GM18873 (cell line): ENCODE data around the gene TTLL3.
A peak's percentile ranks its signal among the peaks of the same experiment; 100 is the strongest.

Experiments
- ATAC-seq: cut with Tn5 transposase; IDR thresholded peaks from one replicate; pipeline ENCODE4 v1.9.1; 2021; ENCODE audit warnings: mild to moderate bottlenecking, moderate library complexity, moderate number of reproducible peaks; ENCODE audit not compliant: unreplicated experiment, low FRiP score

TTLL3 gene

DNA sequence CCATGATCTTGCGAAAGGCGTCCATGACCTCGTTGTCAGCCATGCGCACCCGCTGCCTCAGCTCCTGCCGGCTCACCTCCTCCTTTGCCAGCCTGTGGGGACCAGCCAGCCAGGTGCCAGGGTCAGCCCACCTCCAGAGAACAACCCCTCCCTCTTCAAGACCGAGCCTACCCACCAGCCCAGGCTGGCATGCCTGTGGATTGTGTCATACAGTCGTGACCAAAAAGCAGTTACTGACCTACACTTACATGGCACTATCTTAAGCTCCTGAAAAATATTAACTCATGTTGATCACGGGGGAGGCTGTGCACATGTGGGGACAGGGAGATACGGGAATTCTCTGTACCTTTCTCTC is 29.6 kb upstream of the TTLL3 start:
- ATAC-seq: no peak

DNA sequence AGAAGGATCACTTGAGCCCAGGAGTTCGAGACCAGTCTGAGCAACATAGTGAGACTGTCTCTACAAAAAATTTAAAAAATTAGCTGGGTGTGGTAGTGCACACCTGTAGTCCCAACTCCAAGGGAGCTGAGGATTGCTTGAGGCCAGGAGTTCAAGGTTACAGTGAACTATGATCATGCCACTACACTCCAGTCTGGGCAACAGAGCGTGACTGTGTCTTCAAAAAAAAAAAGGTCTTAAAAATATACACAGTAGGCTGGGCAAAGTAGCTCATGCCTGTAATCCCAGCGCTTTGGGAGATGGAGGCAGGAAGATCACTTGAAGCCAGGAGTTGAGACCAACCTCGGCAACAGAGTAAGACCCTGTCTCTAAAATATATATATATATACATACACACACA is 29.2 kb upstream of the TTLL3 start:
- no peak for ATAC-seq

DNA sequence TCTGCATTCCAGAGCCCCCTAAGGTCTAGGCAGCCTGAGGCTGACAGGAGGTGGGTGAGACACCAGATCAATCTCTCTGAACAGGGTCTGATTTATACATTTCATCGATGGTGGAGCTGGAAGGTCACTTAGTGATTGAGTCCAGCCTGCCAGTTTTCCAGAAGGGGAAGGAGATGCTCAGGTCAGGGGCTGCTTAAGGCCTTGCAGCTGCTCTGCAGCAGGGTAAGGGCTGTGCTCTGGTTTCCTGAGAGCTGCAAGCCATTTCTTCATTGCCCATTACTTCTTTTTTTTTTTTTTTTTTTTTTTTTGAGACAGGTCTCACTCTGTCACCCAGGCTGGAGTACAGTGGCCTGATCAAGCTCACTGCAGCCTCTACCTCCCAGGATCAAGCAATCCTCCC is 28.5 kb upstream of the TTLL3 start:
- ATAC-seq: no peak

DNA sequence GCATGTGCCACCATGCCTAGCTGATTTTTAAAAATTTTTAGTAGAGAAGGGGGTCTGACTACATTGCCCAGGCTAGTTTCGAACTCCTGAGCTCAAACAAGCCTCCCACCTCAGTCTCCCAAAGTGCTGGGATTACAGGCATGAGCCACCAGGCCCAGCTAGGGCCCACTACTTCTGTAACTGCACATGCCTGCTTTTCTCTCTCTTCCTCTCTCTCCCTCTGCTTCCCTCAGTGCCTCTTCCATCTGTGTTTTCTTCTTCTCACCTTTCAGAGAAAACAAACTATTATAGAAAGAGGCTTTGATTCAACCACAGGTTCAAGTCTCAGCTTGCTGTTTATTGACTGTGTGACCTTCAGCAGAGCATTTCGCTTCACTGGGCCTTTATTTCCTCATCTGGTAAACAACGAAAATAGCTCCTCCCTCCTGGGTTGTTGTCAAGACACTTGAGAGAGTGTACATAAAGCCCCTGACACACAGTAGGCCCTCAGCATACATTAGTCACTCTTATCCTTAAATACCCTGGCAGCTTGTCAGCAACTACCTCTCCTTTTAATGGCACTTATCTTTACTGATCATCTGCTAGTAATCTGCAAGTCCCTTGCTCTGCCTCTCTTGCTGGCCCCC is 28.0 kb upstream of the TTLL3 start:
- ATAC-seq: no peak

DNA sequence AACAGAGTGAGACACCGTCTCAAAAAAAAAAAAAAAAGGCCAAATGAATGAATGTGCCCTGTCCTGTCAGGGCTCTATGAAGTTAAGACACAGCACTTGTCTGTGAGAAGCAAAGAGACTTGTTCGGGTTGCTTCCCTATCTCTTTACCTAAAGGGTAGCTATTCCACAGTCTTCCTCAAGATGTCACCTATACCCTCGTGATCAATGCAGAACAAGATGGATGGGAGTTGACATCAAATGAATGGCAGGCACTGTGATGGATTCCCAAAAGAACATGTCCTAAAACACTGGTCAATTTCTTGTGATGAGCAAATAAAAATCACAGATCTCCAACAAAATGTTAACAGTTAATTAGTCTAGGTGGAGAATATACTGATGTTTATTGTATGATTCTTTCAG is 27.3 kb upstream of the TTLL3 start:
- ATAC-seq: no peak

DNA sequence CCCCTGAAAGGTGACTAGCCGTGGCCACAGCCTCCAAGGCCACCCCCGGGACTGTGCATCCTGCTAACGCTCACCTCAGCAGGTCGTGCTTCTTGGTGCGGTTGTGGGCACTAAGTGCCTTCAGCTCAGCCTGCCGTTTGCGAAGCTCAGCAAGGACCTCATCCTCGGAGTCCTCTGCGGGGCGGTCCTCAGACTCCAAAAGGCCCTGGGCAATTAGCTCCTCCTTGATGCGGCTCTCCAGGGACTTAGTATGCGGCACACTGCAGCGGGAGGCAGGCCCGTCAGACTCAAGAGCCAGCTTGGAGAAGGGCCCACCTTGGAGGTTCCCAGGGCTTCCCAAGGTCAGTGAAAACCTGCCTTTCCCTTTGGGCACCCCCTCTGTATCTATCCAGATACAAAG is 26.1 kb upstream of the TTLL3 start:
- ATAC-seq: no peak

DNA sequence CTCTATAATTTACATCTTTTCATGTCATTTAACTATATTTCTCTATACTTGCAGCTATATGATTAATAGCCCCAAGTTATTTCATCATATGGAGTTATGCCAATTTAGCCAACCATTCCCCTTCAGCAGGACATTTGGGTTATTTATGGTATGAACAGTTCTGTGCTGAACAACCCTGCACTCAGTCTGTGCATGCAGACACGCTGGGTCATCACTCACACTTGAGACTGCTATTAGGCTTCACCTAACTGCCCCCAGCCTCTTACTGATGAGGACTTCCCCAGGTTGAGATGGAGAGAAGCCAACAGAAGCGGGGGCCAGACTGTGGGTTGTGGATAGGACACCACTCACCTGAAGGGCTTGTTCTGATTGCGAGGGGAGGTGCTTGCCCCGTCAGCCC is 25.1 kb upstream of the TTLL3 start:
- no peak for ATAC-seq

DNA sequence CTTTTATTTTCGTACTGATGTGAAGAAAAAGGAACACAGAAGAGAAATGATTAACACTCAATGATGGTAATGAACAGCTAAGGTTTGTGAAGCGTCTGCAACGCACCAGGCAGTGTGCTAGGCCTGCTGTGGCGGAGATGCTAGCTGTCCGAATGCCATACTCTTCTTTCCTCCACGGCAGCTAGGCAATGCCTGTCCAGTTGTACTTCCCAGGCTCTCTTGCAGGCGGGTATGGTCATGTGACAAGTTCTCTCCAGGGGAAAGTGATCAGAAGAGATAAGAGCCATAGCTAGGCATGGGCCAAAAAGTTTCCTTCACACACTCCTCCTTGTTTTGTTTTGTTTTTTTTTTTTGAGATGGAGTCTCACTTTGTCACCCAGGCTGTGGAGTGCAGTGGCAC is 24.5 kb upstream of the TTLL3 start:
- no peak for ATAC-seq

DNA sequence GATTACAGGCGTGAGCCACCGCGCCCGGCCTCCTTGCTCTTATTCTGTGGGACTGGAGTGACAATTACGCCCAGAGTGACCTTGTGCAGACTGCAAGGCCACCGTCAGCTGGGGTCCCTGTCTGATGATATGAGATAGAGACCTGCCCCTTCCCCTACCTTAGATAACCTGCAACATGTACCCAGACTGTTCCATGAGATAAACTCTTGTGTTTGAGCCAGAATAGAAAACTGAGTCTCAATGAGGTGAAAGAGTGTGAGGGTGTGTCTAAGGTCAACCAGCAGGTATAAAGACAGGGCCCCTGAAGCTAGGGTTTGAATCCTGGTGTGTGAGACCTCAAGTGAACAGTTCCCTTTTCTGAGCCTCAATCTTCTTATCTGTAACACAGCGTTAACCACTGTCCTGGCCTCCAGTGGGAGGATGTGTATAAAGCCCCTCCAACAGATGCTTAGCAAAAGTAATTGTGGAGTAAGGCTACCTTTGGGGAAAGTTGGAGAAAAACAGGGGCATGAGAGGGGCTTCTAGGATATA is 23.8 kb upstream of the TTLL3 start:
- ATAC-seq: no peak

DNA sequence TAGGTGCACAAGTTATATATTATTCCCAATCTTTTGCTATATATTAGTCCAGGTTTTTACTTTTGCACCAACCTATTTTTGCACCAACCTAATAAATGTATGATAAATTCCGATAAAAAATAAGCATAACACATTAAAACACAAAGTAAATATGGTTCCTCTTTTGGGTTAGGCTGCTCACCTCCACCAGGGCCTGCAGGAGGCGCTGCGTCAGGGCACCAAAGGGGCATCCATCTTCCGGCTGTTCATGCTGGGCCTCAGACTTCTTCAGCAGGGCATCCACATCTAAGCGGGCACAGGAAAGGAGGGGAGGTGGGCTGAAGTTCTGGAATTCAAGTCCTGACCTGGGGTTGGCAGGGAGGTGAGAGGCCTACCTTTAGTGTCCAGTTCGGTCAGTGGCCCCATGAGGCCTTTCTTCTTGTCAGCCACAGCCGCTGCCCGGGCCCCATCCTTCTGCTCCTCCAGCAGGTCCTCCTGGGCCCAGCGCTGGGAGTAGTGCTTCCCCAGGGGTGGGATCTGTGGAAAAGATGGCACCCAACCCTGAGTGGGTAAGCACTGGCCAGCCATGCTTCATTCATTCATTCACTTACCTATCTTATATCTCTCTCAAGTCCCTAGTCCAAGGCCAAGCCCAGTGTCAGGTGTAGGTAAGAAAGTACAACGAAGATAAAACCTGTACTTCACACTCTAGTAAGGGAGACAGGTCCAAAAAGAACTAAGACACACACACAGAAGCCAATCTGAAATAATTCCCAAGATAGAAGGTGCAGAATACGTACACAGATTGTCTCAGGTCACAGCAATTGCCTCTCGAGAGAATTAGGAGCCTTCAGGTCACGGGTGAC is 23.0 kb upstream of the TTLL3 start:
- ATAC-seq: no peak

DNA sequence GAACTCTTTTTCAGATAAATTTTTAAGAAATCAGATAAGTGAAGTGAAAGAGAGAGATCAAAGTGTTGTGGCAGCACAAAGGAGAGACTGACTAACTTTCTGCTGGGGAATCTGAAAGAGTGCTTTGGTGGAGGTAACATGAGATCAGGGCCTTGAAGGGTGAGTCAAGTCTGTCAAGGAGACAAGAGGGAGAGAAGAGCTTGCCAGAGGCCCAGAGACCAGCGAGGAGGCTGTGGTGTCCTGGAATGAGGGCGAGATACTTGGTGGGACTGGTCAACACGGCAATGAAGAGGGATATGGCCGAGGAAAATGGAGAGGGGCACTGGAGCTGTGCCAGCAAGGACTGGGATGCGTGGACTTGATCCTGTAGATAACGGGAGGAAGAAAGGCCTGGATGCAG is 22.3 kb upstream of the TTLL3 start:
- no peak for ATAC-seq

DNA sequence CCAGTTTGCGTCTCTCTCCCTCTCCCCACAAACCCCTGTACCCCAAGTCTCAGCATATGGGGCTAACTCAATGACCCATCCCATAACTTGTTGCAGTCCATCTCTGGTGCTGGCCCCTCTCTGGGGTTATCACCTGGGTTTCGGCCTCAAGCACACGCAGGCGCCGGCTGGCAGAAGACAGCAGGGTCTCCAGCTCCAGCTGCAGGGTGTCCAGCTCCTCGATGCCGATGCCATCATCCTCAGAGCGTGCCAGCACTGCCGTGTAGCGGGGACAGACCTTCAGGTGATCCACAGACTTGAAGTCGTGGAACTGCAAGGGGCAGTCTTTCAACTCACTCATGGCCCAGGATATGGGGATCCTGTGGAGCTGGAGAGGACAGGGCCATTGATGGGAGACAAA is 18.9 kb upstream of the TTLL3 start:
- ATAC-seq: no peak

DNA sequence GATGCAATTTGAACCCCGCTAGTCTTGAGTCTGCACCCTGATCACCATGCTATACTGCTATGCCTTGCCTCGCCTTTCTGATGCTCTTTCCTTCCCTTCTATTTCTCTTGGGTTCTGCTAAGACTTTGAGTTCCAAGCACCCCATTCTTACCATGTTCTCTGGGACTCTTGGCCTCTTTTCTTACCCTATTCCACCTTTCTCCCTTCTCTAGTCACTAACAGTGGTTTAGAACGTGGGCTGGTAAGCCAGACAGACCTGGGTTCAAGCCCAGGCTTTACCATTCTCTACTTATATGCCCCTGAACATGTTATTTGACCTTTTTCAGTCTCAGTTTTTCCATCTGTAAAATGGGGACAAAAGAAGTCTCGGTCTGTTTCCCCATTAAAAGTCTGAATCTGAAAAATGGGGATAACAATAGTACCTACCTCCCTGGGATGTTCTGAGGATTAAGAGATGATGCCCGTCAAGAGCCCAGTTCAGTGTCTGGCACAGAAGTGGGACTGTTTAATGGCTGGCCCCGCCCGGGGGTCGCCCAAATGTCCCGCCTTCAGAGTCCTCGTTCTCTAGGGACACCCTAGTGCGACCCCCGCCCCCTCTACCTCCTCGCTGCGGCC is 18.2 kb upstream of the TTLL3 start:
- no peak for ATAC-seq

DNA sequence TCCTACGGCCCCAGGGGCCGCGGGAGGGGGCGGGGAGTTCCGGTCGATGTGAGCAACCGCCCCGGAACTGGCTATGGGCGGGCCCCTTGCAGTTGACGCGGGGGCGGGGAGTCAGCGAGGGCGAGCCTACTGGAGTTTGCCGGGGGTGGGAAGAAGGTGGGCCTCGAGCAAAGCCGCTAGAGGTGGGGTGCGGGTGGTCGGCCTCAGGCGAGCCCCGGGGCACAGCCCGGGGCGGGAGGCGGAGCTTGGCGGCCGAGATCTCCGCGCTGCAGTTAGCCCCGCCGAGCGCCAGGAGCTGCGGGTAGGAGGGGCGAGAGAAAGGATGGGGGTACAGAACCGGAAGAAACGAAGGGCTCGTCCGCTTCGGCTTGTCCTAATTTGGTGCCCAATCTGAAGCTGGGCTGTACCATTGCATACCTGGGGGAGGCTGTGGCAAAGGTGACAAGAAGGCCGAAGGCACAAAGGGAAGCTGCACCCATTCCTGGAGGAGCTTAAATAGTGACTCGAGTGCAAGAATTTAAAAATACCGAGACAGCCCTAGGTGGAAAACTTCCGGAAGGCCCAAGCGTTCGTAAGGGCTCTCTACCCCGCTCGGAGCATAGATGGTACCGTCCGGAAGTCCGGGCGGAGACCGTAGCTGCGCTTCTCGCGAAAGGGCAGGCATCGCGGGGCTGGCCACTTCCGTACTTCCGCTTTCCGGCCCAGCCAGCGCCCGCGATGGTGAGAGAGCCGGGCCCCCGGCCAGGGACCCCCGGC is 17.5 kb upstream of the TTLL3 start, which contains the start of the genes ARPC4 and TADA3:
Gene ARPC4, plus strand, starts transcription at position 678 of the 756 bp plus-strand sequence. Its CDS starts 40 bp downstream, at position 718.
Gene TADA3, minus strand, starts transcription at position 69 of the 756 bp plus-strand sequence. CDS start 1,007 bp downstream, outside the sequence.
- ATAC-seq: peak; percentile 80

DNA sequence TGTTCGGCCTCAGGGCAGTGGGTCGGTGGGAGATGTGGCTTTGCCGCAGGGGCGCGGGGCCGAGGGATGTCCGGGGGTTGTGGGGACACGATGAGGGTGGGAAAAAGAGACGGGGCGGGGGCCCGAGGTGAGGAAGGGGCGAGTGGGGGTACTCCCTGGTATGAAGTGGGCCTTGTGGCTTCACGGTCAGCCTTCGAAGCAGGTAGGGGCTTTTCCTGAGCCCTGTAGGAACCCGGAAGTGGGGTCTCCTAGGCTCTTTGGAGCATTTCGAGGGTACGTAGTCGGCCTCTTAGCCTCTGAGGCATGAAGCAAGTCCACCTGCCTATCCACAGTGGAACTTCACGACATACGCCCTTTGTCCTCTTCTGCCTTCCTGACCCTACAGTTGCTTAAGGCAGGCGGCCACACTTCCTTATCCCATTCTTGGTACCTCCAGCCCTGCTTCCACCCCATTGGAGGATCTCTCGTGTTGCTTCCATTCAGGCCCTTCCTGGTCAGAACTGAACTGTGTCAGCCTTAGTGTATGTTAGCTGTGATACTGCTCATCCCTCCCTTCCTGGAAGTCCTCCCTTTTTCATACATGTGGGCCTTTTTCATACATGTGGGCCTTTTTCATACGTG is 16.8 kb upstream of the TTLL3 start:
- no peak for ATAC-seq

DNA sequence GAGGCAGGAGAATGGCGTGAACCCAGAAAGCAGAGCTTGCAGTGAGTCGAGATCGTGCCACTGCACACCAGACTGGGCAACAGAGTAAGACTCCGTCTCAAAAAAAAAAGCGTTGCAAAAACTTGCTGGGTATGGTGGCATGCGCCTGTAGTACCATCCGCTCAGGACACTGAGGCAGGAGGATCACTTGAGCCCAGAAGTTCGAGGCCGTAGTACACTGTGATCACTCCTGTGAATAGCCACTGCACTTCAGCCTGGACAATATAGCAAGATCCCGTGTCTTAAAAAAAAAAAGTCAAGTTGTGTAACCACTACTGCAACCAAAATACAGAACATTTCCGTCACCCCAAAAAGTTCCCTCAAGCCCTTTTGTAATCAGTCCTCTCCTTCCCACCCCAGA is 15.7 kb upstream of the TTLL3 start:
- ATAC-seq: no peak

DNA sequence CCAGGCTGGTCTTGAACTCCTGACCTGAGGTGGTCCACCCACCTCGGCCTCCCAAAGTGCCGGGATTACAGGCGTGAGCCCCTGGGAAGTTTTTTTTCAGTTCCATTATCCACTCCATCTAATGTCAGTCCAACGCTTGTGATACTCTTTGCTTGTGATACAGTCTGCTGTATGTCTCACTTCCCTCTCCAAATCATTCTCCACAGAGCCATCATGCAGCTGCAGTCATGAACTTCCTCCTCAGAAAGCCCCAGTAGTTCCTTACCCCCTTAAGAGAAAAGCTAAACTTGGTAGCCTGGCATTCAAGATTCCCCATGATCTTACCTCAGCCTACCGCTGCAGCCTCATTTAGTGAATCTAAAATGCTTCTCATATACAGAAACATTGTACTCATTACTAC is 14.9 kb upstream of the TTLL3 start:
- no peak for ATAC-seq

DNA sequence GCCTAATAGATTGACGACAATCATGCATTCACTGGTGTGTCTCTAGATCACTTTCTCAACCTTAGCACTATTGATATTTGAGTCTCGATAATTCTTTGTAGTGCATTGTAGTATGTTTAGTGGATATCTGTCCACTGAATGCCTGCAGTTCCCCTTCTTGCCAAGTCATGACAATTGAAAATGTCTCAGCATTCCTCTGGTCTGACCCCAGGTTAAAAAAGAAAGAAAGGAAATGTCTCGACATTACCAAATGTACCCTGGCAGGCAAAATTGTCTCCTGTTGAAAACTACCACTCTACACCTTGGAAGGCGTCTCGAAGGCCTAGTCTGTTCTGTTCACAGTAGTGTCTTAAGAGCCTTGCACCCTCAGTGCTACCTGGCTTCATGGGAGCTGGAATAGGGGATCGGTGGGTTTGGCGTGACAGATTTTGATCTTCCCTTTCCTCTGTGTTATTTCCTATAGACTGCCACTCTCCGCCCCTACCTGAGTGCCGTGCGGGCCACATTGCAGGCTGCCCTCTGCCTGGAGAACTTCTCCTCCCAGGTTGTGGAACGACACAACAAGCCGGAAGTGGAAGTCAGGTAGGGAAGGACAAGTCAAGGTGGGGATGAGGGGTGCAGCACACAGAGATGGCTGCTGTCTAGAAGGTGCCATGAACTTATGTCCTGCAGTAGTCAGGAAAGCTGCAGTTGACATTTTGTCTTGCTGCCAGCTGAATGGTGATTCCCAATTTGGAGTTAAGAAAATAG is 12.7 kb upstream of the TTLL3 start:
- no peak for ATAC-seq

DNA sequence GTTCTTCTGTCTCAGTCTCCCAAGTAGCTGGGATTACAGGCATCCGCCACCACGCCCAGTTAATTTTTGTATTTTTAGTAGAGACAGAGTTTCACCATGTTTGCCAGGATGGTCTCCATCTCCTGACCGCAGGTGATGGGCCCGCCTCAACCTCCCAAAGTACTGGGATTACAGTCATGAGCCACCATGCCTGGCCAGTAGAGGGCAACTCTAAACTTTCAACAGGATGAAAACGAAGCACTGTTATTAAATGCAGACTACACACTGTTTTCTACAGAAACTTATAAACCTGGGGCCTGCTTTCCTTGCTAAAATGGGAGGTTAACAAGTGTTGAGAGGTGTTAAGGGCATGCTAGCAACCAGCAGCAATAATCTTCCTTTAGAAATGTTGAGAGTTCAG is 9.5 kb upstream of the TTLL3 start:
- no peak for ATAC-seq

DNA sequence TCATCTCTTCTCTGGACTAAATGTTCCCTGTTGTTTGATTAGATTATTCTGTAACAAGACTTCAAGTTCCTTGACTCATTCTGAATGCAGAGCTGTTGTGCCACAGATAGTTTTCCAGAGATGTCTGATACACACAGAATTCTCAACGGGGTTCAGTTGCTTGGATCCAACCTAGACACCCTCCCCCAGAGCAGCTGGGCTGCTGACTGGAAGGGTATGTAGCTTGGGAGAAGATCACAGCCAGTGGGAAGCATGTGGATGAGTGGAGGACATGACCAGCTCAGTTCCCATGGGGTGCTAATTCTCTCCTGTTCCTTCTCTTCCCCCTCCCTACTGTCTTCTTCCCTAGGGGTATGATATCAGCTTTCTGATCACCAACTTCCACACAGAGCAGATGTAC is 6.6 kb upstream of the TTLL3 start:
- ATAC-seq: no peak
